HG02870 (cell line): ENCODE results near the gene ZNF775.

Experiments used
- ATAC-seq: cut with Tn5 transposase; IDR thresholded peaks from one replicate; pipeline ENCODE4 v1.9.1; 2021; ENCODE audit warnings: mild to moderate bottlenecking, moderate library complexity; ENCODE audit not compliant: unreplicated experiment

ZNF775 gene

DNA sequence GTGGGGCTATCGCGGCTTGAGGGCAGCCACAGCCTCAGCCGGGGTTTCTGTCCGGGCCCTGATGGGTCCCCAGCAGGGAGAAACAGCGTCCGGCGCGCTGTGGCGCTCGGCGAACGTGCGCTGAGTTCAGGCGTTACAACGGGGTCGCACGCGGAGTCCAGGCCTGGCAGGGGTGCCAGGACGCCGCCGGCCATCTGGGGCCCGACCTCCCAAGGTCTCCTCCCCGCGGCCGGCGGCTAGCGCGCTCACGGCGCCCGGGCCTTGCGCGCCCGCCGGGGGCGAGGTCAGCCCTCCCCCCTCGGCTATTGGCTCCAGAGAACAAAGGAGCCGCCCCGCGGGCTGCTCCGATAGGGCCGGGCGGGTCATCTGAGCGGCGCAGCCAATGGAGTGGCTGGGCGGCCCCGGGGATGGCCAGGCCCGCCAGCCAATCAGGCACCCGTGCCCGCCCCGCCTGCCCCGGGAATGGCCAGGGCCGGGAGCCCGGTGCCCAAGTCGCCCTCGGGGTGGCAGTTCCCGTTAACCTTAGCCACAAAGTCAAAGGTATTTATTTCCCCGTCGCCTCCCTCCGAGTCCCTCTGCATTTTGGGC is at the start of gene ZNF775:
Gene ZNF775, plus strand, starts transcription at position 478 of the 588 bp plus-strand sequence. CDS start 9,141 bp downstream, outside the sequence.
- ATAC-seq: peak; percentile 68

DNA sequence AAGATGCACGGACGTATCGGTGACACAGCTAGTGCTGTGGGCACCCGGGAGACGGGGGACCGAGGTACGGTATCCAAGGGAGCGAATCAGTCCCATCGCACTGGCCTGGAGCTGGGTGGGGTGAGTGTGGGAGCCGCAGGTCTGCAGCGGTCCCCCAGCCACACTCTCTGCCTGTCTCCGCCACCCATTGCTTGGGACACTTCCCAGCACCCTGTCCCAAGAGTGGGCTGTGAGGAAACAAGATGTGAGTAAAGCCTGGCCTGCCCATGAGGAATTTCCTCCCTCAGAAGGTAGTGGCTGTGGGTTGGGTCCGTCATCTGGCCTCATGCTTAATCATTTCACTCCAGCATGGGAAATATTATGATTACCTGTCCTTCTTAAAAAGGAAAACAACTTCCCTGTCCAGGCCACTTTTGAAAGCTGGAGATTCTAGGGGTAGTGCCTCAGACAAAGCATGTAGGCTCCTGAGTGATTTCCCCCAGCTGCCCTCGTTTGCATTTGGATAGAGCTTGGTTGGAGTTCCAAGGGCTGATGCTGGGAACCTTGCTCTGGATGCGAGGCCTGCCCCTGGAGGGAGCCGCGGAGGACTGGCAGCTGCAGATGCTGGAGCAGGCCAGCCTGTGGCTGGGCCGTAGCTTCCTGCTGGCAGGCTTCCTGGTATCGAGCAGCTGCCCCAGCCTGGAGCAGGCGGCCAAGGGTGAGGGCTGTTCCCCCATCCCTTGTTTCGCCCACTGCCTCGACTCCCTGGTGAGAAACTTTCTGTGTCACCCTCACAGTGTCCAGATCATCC is 49.6 kb upstream of the ZNF775 start:
- ATAC-seq: no peak

DNA sequence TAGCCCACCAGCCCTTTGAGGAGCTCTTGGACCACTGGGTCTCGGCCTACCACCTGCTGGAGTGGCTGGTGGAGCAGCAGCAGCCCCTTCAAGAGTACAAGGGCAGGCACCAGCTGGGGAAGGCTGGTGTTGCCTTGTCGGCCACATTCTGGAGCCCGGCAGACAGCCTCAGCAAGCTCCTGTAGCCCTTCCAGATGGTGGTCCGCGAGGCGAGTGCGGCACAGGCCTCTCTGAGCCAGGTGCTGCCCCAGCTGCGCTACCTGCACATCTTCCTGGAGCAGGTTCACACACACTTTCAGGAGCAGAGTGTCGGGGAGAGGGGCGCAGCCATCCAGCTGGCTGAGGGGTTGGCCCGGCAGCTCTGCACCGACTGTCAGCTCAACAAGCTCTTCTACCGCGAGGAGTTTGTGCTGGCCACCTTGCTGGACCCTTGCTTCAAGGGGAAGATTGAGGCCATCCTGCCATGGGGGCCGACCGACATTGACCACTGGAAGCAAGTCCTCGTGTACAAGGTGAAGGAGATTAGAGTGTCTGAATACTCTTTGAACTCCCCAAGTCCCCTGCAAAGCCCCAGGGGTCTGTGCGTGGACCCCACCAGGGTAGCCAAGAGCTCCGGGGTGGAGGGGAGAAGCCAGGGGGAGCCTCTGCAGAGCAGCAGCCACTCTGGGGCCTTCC is 48.8 kb upstream of the ZNF775 start:
- ATAC-seq: no peak

DNA sequence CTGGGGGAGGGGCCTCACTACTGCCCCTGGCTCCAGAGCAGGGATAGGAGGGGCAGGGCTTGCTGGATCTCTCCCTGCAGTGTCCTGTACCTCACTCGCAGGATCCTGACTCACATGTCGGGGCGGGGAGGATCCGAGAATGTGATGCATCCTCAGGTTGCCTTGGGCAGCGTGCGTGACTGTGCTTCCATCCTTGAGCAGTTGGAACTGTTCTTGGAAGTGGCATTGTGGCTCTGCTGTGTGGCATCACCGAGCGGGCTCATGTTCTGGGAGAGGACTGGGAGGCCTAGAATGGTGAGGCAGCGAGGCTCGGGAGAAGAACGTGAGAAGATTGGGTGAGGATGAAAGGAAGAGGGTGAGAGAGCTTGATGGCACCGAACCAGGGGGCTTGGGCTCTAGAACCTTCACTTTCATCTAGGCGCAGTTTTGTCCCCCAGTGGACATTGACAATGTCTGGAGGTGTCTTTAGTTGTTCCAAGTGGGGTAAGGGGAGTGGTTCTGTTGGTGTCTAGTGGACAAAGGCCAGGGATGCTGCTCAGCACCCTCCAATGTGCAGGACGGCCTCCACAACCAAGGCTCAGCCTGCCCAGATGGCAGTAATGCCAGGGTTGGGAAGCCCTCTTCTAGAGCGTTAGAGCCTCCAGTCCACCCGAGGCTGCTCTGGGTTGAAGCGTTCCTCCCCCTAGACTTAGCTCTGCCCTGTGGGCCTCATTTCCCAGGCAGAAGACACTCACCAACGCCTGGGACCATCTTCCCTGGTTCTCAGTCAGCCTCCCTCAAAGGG is 46.1 kb upstream of the ZNF775 start:
- no peak for ATAC-seq

DNA sequence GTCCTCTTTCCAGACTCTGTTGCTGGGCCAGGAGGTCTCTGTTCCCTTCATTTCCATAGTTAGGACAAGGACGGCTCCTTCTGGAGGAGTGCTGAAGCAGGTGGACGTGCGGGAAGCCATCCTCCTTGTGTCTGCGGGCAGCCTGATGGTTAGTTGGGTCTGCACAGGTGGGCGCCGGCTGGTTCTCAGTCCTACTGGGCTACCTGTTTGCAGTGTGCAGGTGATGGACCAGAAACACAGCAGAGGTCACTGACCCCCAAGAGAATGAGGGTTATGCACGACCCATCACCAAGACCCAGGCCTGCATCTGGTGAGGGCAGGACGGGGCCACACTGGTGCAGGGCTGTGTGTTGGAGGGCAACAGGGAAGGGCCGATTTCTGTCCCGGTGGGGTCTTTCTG is 45.5 kb upstream of the ZNF775 start:
- ATAC-seq: no peak

DNA sequence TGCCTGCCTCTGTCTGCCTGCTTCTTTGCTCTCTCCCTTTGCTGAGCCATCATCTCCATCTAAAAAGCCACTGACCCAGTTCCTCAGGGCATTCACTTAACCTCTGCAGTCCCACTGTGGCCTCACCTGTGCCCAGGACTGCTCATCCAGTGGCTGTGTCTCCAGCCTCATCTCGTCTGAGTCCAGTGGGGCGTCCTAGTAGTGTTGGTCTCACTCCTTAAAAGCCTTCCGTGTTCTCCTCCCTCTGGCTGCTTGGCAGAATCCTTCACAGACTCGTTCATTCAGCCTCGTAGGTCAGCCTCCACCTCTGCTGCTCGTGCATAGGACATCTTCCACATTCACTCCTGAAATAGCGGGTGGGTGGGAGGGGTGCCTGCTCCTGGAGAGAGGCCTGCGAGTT is 45.0 kb upstream of the ZNF775 start:
- no peak for ATAC-seq

DNA sequence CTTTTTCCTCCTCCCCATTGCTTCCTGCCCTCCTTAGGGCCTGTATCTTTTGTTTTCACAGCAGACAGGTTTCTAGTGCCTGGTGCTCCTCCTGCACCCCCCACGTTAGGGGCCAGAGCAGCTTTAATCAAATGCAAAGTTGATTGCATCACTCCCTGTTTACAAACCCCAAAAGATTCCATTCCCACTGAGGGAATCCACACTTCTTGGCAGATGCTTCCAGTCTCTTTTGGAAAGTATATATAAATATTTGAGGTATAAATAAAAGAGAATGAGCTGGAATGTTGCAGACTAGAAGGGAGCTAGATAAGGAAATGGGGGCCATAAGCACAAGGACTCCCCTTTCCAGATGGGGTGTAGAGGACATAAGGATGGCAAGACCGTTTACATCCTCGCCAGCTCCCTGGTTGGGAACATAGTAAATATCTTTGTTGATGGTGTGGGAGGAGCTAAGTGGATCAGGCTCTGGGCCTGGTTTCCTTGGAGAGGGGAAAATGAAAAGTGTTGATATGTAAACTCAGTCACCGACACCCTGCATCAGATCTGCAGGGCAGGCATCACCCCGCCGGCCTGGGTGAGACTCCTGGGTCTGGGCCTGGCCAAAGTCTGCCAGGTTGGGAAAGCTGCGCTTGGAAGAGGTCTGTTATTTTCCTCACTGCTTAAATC is 43.9 kb upstream of the ZNF775 start:
- no peak for ATAC-seq

DNA sequence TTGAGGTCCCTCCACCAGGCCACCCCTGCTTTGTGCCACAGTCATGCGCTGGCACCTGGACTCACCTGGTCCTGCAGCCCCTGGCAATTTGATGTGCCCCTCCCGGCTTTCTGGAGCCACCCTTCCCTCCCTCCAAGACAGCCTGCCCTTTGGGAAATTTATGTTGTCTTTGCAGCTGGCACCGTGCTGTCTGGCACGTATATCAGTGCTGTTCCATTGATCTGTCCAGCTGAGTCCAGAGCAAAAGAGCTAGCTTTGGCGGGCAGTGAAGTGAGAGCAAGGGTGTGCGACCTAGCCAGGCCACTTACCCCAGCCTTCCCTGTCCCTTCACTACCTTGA is 43.4 kb upstream of the ZNF775 start:
- ATAC-seq: no peak

DNA sequence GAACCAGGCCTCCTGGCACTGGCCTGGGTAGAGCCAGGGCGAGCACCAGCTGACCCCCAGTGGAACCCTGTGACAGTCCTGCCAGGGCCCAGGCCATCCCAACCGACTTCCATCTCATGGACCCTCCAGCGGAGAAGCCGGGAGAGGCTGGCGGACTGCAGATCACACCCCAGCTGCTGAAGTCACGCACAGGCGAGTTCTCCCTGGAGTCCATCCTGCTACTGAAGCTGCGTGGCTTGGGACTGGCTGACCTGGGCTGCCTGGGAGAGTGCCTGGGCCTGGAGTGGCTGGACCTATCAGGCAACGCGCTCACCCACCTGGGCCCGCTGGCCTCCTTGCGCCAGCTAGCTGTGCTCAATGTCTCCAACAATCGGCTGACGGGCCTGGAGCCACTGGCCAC is 42.4 kb upstream of the ZNF775 start:
- no peak for ATAC-seq

DNA sequence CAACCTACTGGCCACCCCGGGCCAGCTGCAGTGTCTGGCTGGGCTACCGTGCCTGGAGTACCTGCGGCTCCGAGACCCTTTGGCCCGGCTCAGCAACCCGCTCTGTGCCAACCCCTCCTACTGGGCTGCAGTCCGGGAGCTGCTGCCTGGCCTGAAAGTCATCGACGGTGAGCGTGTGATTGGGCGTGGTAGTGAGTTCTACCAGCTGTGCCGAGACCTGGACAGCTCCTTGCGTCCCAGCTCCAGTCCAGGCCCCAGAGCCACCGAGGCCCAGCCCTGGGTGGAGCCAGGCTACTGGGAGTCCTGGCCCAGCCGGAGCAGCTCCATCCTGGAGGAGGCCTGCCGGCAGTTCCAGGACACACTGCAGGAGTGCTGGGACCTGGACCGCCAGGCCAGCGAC is 42.0 kb upstream of the ZNF775 start:
- no peak for ATAC-seq

DNA sequence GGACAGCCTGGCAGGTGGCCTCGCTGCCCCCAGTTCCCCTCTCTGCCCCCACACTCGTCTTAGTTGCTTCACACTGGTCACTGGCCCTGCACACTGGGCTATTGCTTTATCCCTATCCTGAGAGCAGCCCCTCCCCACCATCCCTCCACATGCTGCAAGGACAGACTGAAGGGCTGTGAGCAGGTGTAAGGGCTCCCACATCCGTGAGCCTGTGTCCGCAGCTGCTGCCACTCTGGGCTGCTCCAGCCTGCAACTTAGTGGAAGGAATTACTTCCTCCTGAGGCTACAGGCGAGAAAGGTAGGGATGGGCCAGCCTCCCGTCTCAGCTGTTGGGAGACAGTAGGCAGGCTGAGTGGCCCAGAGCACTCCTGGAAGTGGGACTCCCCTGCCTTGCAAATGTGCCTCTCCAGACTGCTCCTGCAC is 41.5 kb upstream of the ZNF775 start:
- no peak for ATAC-seq

DNA sequence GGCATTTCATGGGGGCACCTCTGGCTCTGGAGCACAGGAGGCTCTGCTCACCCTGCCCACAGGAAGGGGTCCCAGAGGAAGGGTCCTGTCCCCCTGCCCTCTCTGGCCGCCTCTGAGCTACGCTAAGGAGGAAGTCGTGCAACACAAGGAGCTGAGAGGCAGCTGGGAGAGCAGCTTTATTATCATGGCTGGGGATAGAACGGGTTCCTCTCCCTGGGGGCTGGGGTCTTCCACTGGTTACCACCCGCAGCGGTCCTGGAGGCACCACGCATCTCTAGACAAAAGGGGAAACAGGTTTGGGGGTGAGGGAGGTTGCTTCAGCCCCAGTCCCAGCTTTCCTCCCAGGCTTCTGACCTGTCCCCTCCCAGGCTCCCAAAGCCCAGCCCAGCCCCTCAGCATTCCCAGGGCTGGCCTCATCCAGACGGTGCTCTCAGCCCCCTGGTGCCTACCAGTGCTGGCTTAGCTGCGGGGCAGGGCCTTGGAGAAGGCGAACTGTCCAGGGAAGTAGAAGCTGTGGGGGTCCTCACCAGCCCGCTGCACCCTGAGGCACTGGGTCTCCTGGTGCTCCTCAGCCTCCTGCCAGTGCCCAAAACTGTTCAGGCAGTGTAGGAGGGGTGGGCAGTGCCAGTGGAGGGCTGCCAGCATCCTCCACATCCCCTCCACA is 40.8 kb upstream of the ZNF775 start:
- ATAC-seq: no peak

DNA sequence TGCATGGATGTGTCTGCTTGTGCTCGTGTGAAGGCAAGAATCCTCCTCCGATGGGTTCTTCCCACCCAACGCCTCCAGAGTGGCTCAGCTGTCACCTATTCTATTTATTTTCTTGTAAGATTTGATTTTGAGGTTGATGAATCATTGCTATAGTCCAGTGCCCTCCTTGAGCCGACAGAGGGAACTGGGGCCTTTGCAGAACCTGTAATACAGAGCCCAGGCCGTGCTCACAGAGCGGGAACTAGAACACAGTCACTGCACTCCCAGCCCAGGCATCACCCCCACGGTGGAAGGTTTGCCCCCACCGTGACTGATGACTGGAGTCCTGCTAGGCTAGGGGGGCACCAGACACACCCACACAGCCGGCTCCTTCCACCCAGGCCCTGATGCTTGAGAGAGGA is 39.7 kb upstream of the ZNF775 start:
- no peak for ATAC-seq

DNA sequence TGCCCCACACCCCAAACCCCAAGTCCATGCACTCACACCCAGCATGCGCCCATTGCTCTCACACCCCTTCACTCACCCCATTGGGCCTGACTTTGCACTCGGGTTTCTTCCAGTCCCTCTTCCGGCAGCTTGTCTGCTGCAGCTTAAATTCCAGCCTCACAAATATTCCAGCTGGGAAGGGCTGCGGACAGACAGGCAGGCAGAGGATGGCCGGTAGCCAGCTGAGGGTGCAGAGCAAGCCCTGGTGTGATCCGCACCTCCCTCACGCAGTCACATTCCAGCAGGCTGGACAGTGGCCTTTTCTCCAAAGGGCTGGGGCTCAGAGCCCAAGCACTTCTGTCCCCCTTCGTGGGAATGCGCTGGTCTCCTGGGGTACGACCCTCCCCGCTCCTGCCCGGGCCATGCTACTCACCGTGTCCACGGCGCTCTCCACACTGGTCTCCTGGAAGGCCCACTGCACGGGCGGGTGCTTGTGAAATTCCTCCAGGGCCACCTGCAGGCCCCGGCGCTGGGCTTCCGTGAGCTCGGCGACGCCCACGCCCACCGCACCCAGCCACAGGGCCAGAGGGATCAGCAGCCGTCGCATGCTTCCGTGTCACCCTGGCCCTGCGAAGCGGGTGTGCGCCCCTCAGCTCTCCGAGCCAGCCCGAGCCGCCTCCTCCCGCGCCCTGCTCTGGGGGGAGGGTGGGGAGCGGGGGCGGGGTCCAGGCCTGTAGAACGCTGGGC is 38.9 kb upstream of the ZNF775 start:
- ATAC-seq: no peak

DNA sequence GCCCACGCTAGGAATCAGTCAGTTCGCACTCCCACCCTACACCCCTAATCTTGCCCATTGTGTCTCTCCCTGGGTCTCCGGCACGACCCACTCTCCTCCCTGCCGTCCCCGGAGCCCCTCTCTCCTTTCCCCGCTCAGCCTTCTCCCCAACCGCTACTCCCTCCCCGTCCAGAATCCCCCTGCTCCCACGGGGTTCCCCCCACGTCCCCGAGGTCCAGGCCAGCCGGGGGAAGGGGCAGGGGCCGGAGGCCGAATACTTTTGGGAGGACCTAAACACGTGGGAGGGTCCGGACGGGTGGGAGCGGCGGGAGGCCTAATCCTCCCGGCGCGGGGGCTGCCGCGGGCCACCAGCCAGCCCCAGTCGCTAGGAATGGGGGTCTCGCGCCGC is 38.3 kb upstream of the ZNF775 start:
- no peak for ATAC-seq

DNA sequence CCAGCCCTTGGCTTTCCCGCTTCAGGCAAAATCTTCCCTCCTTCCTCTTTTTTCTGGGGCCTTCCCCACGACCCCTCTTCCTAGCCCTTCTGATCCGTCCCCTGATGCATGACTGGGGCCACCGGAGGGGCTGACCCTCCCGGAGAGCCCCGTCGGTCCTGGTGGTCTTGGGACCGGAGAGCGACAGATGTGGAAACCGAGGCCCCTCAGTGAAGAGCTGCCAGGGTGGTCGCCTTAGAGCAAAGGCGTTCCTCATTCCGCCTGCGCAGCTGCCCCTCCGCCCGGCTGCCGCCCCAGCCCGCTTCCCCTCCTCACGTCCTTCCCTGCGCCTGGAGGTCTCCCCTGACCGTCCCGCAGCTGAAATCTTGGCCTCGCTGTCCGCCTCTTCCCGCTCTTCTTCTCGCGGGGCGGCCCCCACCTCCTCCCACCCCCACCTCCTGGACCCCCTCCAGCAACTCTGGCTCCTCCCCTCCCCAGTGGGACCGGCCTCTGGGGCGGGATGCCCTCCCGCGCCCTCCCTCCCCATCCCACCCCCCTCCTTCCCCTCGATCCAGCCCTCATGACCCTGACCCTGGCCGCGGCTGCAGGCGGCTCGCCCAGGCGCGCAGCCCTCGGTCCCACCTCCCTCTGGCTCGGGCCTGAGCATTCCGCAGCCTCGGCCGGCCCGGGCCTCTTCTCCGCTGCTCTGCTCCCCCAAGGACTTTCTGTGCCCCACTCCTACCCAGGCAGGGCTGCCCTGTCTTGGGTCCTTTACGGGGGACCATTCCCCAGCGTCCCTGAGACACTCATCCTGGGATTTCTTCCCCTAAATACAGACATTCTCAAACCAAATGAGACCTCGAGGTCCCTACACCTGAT is 37.6 kb upstream of the ZNF775 start, which contains the start of gene RARRES2:
Gene RARRES2, minus strand, starts transcription at position 367 of the 858 bp plus-strand sequence. CDS start 1,020 bp downstream, outside the sequence.
- ATAC-seq: no peak

DNA sequence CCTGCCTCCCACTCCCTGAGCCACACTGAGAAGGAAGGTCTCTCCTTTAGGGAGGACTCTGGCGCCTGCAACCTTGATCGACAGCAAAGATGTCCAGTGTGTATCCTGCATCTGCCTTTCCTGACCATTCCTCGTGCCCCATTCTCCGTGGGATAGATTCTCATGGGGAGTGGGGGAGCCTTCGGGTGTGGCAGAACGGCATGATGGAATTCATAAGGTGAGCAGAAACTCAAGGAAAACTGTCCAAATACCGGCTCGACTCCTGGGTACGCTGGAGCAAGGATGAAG is 37.1 kb upstream of the ZNF775 start:
- ATAC-seq: no peak

DNA sequence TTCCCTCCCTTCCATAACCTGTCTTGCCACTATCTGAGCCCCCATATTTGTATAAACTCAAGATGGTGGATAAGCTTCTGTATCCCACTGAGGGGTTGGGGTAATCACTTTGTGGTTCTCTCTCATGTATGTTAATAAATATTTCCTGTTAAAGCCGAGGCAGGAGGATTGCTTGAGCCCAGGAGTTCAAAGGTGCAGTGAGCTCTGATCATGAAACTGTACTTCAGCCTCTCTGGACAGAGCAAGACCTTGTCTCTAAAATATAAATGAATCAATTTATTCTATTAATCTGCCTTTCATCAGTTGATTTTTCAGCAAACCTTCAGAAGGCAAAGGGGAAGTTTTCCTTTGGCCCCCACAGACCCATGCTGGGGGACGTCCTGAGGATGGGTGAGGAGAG is 35.9 kb upstream of the ZNF775 start:
- ATAC-seq: no peak

DNA sequence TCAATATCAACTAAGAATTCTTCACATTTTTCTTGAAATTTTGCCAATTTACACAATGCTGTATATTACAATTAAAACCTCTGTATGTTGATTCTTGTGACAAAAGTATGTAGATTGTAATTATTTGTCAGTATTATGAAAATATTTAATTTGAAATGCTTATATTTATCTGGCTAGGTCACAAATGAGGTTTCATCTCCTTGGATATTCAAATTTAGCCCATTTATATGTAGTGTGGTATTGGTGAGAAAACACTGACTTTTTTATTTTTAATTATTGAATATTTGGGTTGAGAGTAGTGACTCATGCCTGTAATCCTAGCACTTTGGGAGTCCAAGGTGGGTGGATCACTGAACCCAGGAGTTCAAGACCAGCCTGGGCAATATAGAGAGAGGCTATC is 34.8 kb upstream of the ZNF775 start:
- no peak for ATAC-seq
